Measurements from ENCODE around the gene GDF7.

GDF7 gene

DNA sequence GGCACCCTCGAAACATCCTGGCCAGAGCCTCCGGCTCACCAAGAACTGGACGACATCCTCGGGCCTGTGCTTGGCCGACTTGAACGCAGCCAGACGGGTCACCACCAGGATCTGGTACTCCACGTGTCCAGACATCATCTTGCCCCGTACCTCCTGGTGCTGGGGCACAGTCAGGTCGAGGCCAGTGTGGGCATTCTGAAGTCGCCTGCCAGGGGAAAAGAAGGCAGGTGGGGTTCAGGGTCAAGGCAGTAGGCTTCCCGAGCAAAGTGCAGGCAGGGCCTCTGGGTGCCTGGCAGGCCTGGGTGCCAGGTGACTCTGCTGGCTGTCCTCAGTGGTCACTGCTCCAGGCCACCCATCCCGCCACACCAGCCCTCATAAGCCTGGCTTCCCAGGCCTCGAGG is 21.6 kb upstream of the GDF7 start:
- no peak for DNase-seq (ENCODE audit: low read depth)

DNA sequence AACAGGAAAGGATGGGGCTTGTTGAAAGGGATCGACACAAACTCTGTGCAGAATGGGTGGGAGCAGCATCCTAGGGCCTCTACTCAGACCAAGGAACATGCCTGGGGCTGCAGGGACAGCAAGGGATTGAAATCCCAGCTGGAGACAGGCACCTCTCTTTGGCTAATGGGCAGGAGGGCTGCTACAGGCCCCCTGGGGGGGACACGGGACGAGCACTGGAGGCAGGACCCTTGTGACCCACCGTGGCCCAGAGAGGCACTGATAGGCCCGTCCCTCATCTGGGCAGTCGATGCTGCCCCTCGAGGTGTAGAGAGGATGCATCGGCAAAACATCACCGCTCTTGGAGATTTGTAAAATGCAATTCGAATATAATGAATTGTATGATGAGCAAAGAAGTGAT is 21.2 kb upstream of the GDF7 start:
- DNase-seq (ENCODE audit: low read depth), result no peak

DNA sequence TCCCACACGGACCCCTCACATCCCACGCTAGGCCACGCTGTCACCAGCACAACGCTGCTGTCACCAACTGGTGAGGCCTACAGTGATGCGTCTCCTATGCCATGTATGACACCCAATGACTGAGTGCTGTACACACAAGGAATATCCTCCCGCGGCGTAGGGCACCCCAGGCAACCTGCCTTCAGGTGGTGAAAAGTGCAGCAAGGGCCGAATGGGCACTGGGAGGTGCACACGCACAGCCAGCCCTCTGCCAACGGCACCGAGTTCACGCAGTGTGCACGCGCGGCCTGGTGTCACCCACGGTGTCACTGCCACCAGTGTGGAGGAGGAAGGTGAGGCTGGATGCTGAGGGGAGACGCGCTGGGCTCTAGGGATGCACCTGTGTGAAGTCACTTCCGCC is 20.5 kb upstream of the GDF7 start:
- DNase-seq (ENCODE audit: low read depth), result no peak

DNA sequence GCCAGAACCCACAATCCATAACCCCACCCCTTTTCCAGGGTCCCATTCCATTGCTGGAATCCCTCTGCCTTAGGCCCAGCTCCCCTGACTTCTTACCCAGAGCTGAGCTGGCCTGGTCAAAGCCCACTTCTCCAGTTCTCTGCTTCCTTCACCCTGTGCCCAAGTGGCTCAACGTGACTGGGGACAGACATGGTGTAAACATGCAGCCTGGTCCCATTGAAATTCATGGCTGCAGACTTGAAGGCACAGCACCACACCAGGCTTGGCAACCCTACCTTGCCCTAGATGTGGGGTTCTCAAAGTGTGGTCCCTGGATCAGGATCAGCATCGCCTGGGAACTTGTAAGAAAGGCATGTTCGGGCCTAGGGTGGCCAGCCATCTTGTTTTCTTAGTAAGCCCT is 19.7 kb upstream of the GDF7 start:
- no peak for DNase-seq (ENCODE audit: low read depth)

DNA sequence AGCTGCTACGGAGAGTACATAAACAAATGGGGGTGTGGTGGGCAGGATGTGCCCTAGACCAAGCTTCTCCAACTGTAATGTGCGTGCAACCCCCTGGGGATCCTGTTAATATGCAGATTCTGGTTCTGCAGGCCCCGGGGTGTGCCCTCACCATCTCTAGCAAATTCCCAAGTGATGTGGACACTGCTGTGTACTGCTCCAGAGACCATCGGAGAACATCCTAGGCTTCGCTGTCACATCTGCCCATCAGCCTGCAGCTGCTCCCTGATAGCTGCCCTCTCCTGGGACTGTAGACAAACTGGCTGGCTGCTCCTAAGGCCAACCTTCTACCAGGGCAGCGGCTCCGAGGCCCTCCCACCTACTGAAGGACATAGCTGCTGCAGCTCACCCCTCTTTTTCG is 19.2 kb upstream of the GDF7 start:
- no peak for DNase-seq (ENCODE audit: low read depth)

DNA sequence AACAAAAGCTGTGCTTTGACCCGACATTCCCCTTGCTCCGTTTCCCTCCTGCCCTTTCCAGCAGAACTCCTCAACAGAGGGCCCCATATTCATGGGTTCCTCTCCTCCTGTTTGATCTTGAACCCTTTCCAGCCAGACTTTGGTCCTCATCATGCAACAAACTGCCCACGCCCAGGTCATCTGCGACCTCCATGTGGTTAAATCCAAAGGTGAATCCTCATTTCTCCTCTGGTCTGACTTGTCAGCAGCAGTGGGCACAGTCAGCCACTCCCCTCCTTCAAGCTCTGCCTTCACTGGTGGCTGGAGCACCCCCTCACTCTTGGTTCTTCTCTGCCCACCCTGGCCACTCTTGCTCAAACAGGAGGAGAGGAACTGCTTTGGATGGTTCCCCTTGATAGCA is 18.7 kb upstream of the GDF7 start:
- no peak for DNase-seq (ENCODE audit: low read depth)

DNA sequence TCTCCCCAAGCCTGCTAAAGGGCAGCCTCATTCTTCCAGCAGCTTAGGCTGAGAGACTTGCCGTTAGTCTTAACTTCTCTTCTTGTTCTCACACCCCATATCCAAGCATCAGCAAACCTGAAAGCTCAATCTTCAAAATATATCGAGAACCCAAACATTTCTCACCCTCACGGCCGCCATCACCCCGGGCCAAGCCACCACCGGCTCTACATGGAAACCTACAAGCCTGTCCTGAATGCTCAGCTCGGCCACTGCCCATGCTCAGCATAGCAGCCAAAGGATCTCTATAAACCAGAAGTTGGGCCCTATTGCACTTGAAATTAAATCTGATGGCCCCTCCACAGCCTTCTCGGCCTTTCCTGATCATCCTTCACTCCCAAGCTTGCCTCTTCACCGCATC is 18.1 kb upstream of the GDF7 start:
- no peak for DNase-seq (ENCODE audit: low read depth)

DNA sequence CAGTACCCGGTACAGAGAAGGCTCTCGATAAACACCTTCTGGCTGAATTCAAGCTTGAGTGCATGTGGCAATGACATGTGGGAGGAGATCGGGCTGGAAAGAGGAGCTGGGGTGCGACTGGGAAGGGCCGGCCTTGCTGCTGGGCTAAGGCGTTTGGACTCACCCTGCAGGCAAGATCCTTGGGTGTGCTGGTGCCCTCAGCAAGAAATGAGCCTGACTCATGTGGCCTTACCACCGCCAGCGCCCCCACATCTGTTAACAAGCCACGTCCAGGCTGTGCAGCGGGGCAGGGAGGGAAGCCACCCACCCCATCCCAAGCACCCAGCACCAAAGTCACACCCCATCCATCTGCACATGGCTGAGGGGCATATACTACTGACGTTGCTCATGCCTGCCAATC is 17.4 kb upstream of the GDF7 start:
- DNase-seq (ENCODE audit: low read depth), result peak; percentile 36

DNA sequence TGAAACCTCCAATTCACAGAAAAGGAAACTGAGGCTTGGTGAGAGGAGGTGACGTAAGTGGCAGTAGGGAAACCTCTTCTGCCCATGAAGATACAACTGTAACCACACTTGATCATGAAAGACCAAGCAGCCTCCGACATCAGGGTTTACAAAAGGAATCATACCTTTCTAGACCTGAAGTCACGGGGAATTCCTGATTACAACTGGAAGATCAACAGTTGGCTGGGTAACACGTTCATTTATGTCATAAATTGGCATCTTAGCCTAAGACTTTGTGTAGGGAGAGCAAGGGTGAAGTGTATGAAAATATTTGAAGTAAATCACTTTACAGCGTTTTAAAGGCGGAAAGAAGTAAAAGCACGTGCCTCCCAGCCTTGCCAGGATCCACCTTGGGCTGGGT is 17.0 kb upstream of the GDF7 start:
- no peak for DNase-seq (ENCODE audit: low read depth)

DNA sequence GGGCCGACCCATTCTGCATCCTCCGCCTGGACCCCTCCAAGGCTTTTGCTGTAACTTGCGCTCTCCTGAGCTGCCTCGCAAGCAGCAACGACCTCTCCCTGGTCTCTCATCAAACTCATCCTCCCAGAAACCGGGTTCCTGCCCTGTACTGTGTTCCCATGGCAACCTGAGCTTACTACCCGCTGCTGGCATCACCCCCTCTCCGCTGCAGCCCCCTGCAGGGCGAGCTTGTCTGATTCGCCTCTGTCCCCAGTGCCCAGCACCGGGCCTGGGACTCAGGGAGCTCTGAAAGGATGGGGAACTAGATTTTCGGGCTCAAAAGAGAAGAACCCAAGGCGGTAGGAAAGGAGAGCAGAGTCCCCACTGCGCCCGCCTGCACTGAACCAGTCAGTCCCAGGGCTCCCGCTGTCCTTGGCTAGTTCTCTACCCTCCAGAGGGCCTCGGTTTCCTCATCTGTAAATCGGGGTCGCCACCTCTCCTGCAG is 16.5 kb upstream of the GDF7 start:
- peak; percentile 52 for DNase-seq (ENCODE audit: low read depth)

DNA sequence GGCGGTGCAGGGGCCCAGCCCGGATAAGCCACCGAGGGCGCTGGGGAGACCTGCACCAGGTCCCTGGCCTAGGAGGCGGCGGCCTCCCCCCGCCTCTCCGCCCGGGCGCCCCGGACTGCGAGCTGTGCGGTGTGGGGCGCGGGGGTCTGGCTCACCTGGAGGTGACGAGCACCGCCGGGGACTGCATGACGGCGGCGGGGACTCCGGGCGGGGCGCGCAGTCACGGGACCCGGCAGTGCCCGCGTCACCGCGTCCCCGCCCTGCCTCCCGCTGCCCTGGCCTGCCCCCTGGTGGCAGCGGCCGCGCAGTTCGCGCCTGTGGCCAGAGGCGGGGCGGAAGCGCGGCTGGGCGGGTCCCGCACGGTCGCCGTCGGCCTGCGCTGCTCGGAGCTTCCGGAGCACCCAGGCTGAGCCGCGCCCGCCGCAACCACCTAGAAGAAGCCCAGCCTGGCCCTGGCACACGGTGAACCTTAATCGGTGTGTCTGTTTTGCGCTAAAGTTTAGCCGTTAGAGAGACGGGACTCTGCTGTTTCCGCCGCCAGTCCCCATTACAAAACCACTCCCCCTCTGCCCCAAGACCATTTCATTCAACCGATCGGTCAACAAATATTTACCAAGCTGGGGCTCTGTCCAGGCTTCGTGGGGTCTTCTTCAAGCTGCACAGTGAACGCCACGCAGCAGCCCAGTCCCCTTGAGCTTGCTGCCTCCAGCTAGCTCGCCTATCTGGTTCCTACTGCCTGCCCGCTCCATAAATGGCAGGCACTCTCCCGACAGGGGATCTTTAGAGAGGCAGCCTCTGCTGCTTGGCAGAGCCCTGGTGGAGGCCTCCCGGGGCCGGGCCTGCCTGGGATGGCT is 15.8 kb upstream of the GDF7 start, which contains the start of gene HS1BP3:
HS1BP3 (minus strand) TSS at position 222 of the 854 bp plus-strand sequence; CDS start at position 187, 35 bp downstream.
- DNase-seq (ENCODE audit: low read depth), result peak; percentile 73

DNA sequence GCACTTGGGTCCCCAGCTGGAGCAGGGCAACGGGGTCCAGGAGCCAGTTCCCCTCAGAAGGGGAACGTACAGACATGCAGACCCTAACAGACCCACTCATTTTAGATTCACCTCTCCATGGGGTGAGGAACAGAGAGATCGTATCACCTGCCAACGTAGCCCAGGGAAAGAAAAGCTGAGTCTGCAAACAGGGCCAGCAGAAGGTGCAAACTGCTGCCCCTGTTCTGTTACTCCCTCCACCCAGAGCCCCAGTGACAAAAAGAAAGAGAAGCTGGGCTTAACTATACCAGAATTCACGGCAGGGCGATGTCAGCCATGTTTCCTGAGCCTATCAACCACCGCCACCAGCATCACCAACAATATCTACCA is 15.2 kb upstream of the GDF7 start:
- DNase-seq (ENCODE audit: low read depth), result no peak

DNA sequence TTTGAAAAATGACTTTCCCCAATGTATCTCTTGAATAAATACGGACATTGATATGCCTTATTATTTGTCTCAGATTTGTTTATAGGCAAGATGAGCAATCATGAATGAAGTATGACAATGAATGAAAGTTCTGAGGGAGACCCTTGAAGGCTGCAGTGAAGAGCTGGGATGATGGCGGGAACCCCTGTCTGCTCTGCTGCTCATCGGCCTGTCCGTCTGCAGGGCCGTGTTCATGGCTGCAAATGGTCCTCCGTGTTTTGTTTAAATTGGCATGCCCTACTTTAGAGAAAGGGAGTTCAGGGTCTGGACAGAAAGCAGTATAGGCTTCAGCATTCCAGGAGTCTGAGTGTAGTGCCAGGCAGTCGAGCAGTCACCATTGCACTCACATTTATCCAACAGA is 14.8 kb upstream of the GDF7 start:
- DNase-seq (ENCODE audit: low read depth), result no peak

DNA sequence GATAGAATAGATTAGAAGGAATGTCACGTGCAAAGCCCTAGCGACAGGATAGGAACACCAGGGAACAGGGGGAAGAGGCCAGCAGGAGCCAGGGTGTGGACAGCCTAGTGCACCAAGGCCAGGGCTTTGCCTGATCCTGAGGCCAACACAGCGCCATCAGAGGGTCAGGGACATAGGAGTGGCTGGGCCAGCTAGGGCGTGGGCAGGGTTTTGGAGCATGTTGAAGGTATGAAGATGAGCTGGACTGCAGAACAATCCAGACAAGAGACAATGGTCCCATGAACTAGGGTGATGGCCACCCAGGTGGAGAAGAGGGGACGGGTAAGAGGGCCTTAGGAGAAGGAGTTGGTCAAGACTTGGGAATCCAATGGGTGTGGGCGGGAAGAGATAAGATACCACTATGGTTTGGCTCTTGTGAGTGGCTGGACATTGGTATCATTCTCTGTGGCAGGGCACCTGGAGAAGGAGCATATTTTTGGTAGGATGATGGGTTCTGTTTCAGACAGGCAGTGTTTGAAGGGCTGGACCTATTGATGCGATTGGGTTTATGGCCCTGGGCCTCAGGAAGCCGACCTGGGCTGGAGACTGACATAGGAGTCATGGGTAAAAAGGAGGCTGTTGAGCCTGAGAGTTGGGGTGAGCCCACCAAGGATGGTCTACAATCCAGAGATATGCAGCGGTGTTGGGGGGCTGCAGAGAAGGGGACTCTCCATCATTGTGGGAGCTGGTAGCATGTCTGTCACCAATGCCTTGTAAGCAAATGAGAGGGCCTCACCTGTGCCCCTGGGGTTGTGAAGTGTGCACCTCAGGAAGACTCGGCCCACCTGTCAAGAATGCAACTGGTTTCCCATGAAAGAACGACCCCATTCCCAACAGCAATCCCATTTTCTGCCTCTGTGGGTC is 14.0 kb upstream of the GDF7 start:
- no peak for DNase-seq (ENCODE audit: low read depth)

DNA sequence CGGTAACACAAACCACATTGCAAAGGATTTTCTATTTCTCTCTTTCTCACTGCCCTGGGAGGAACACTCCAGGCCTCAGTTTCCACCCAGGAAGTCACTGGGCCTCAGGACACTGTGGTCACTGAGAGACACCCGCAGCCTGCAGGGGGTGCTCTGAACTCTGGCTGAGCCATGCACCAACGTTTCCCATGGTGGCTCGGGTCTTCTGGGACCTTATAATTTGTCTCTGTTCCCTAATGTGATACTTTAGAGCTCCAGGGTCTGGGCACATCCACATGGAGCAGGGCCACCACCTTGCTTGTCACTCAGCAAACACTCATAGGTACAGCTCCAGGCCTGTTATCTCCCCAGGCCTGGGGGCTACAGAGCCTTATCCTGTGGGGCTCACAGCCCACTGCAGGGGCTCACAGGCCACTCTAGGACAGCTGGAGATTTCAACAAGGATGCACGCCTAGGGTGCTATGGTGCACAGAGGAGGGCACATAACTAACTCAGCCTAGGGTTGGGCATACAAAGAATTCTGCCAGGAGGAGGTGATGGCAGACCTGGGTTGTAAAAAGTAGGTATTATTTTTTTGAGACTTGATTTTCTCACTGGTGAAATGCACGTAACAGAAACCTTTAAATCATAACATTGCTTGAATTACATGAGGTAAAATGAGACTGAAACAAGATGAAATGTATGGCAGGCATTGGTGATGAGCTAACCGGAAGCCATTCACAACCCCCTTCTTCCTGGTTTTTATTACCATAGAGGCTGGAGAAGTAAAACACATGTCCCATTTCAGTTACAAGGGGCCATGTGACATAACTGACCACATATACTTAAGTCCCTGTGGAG is 13.0 kb upstream of the GDF7 start:
- DNase-seq (ENCODE audit: low read depth), result no peak

DNA sequence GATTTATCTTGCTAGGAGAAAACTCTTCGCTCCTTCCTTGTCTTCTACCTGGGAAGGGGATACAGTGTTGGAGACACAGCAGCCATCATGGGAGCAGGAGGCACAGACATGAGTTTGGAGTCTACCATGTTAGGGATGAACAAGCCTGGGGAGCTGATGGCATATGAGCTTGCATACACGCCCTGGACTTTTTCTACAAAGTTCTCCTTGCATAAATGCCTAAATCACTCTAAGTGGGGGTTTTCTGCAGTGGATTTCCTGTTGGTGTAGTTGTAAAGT is 12.5 kb upstream of the GDF7 start:
- DNase-seq (ENCODE audit: low read depth), result no peak

DNA sequence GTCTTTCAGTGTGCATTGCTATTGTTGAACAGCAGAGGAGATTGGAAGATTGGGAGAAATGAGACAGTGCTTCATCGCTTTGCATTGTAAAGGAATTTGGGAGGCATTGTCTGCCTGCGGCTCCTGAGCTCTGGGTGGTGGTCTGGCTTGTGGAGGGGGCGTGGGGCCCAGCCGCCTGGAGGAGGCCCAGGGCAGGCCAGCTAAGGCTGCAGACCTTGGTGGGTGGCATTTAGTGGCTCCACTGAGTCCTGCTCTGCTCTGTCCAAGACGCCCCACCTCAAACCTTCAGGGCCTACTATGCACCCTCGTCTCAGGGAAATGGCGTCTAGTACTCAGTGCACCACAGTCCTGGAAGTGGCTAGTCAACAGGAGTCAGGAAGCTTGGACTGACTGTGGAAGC is 10.4 kb upstream of the GDF7 start:
- DNase-seq (ENCODE audit: low read depth), result no peak

DNA sequence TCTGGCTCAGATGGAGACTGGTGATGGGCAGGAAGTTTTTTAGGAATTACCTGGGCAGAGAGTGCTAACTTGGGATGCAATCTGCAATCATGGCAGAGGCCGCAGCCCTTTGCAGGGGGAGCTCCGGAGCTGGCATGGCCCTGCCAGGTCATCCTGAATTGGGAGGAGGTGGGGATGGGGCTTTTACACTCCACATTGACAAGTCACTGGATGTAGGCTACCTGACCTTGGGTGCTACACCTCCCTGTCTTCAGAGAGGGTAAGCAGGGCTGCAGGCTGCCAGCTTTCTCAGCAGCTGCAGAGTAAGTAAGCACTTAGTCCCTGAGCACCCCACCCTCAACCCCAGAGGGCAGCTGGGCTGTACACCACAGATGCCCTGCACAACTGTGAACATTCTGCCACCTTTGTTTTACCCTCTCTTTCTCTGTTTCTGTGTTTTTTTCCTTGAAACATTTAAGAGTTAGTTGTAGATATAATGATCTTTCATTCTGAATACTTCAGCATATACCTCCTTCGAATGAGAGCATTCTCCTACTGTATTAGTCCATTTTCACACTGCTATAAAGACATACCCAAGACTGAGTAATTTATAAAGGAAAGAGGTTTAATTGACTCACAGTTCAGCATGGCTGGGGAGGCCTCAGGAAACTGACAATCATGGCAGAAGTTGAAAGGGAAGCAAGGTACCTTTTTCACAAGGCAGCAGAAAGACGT is 9.3 kb upstream of the GDF7 start:
- DNase-seq (ENCODE audit: low read depth), result no peak

DNA sequence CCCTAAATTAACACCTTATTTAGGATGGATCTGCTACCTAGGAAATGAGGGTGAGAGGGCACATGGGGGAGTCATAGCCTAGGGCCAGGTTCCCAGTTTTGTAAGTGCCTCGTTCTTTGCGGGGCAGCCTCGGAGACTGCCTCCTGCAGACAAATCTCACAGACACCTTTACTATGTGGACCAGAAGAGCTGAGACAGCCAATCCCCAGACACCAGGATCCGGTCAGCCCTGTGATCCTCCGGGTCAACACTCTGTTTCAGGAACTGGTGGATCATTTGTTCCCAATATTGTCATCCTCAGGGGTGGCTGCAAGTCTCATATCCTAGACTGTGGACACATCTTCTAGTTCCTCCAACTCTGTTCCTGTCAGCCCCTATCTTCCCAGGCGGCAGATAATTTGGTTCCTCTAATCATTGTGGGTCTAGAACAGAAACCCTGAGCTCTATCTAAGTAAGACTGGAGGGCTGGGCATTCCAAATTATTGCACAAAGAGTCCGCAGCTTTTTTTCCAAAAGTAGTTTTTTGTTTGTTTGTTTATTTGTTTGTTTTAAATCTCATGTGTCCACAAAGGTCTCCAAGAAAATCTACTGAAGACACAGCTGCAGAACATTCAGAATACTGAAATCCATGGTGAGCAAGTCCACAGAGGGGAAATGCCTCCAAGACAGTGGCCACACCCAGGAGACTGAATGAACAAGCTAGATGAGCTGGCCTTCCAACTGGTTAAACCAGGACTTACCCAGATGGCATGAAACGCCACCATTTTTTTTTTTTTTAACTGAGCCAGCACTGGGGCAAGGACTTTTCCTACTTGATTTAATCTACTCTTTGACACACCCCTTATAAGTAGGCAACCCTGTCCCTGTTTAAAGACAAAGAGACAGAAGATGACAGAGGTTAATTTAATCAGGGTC is 6.2 kb upstream of the GDF7 start:
- peak; percentile 47 for DNase-seq (ENCODE audit: low read depth)

DNA sequence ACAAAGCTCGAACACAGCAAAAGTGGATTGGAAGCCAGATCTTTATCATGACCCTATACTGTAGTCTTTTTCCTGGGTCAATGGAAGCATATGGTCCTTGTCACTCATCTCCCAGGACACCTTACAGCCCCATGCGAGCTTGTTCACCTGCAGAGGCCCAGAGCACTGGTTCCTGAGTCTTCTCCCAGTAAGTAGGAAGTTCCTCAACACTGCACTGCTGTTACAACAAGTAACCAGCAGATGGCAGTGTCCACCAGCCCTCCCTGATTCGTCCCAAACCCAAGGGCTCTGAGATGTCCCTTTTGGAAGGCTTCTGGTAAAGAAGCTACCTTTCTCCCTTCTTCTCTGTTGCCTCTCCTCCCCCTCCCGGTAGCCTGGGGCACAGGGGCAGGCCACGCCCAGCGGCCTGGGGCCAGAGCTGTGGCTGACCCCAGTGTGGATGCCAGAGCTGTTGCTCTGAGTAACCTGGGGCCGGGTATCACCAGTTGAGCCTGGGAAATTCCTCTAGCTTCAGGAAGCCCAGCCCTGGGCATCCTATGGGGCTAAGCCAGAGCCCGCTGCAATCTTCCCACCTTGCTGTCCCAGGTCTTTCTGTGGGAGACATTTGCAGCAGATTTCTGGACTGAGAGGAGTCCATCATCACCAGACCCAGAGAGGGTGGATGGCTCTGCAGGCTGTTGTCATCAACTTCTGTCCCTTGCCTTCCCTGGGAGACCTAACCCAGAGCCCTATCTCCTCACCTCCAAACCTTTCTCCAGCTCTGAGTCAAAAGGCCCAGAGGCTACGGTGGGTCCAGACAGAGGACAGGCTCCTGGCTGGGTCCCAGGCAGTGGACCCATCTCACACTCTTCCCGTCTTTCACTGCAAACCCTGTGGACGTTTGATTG is 5.3 kb upstream of the GDF7 start:
- peak; percentile 61 for DNase-seq (ENCODE audit: low read depth)

All from fibroblast of gingiva (primary cell).